NCI-H1092 (cell line): ENCODE results near the gene OGDHL.

Source experiments
- DNase-seq: peaks from one replicate; lab custom pipeline; 2025; lab: John Stamatoyannopoulos, UW

Gene OGDHL

DNA sequence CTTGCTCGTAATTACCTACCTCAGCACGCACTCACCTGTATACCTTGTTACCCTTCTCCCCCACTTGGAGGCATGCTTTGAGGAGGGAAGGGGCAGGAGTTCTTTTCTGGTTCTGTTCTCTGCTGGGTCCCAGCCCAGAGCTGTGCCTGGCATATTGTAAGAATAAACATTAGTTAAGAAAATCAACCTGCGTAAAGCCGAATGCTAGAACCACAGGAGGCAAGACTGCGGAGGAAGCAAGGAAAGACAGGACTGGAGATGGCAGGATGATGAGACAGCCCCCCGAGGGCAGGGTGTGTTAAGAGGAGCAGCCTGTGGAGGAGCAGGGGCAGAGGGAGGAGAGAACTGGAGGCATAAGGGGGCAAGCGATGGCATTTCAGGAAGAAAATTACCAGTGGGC, 73.2 kb downstream of the OGDHL start:
- DNase-seq: no peak

DNA sequence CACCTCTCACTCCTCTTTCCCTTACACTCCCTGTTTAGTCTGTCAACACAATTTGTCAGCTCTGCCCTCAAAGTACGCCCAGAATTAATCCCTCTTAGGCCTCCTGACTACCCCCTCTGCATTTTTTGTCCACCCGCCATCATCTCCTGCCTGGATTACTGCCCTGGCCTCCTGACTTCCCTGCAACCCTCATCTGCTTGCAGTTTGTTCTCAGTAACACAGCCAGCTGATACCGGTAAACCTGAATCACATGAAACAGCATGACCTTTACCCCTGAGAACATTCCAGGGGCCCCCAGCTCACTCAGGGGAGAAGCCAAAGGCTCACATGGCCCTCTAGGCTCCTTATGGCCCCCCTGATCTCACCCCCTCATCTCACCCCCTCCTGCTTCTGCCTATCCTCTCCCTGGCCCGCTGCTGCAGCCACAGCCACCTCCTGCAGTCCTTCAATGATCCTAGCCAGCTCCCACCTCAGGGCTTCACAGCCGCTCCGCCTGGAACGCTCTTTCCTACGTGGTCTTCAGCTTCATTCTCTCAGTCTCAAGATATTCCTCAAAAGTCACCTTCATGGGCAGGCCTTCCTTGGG, 73.8 kb downstream of the OGDHL start:
- no peak for DNase-seq

DNA sequence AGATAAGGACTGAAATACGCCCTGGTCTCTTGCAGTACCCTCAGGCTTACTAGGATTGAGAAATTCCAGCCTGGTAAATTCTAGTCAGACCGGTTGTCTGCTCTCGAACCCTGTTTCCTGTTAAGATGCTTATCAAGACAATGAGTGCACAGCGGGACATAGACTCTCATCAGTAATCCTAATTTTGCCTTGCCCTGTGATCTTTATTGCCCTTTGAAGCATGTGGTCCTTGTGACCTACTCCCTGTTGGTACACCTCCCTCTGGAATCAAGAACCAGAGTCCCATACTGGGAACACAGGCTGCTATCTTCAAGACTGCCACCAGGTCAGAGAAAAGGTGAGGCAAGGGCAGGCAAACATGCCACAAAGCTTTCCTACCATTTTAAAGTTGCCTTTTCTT, 75.5 kb downstream of the OGDHL start:
- DNase-seq: no peak
